T-helper 2 cell treated with Interferon-gamma antibody and Interleukin-4, amounts not matched to agents 5 μg/mL and 100 μg/mL, for 36 hours (primary cell): ENCODE data around the gene KIF1C.
"Not testable (repeated sequence)": the region's sequence is repeated elsewhere in the genome, so short reads cannot be mapped to it uniquely, and the experiment has no call there.

Experiments used
- DNase-seq: peaks from one replicate; pipeline ENCODE4 v3.0.0; 2021; ENCODE audit warnings: low spot score
- H3K27ac Mint-ChIP-seq: one replicate; pipeline ENCODE4 v1.8.0; 2021; ENCODE audit warnings: mild to moderate bottlenecking, mixed read lengths
- H3K27me3 Mint-ChIP-seq: one replicate; pipeline ENCODE4 v1.8.0; 2021; ENCODE audit warnings: low read depth, mixed read lengths
- H3K36me3 Mint-ChIP-seq: one replicate; pipeline ENCODE4 v1.8.0; 2021; ENCODE audit warnings: low read depth, mixed read lengths
- H3K4me1 Mint-ChIP-seq: one replicate; pipeline ENCODE4 v1.8.0; 2021; ENCODE audit warnings: low read depth, mixed read lengths
- H3K4me3 Mint-ChIP-seq: one replicate; pipeline ENCODE4 v1.8.0; 2022; ENCODE audit warnings: mild to moderate bottlenecking, moderate library complexity, mixed read lengths
- H3K9me3 Mint-ChIP-seq: one replicate; pipeline ENCODE4 v1.8.0; 2021; ENCODE audit warnings: mixed read lengths

KIF1C gene

DNA sequence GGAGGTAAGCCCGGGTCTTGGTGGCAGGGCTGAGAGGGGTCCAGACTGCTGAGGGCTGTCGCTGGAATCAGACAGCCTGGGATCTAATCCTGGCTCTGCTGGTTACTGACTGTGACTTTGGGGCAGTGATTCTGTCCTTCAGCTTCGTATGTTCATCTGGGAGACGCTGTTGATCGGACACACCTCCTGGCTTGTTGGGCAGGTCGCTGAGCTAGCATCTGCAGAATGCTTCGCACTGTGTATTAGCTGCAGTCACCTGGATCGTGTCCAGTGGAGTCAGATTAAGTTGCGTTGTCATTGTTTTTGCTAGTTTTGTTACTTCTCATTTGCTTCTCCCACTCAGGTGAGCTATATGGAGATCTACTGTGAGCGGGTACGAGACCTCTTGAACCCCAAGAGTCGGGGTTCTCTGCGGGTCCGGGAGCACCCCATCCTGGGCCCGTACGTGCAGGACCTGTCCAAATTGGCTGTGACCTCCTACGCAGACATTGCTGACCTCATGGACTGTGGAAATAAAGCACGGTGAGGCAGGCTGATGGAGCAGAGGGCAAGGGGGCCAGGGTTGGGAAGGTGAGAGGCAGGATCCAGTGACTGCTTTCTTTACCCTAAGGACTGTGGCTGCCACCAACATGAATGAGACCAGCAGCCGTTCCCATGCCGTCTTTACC lies 4.5 kb downstream of the KIF1C start:
- DNase-seq = no peak
- Mint-ChIP-seq H3K4me3 (no peak overlapping the region), H3K4me1 (peaks cover 10% of the 10 kb centered on the region), H3K27ac (no peak overlapping the region), H3K36me3 (peaks cover 39% of the 10 kb centered on the region), H3K9me3 (no peaks in the 10 kb centered on the region), H3K27me3 (no peaks in the 10 kb centered on the region)

GRCh38 chr17:5003214-5003867 lies 5.6 kb downstream of the KIF1C start:
- DNase-seq = no peak
- Mint-ChIP-seq H3K27ac (no peak overlapping the region), H3K27me3 (no peaks in the 10 kb centered on the region), H3K36me3 (peaks cover 45% of the 10 kb centered on the region), H3K9me3 (no peaks in the 10 kb centered on the region), H3K4me1 (peaks cover 10% of the 10 kb centered on the region), H3K4me3 (no peak overlapping the region)

GRCh38 chr17:5011928-5012327 lies 14.2 kb downstream of the KIF1C start:
- Mint-ChIP-seq H3K27me3 (no peaks in the 10 kb centered on the region), H3K27ac (peak overlapping the region; percentile 37), H3K9me3 (no peaks in the 10 kb centered on the region), H3K36me3 (peaks cover 37% of the 10 kb centered on the region), H3K4me3 (no peak overlapping the region), H3K4me1 (peaks cover 11% of the 10 kb centered on the region)
- peak; percentile 50 for DNase-seq

- Mint-ChIP-seq H3K9me3 (no peaks in the 10 kb centered on the region), H3K4me3 (no peak overlapping the region), H3K36me3 (peaks cover 34% of the 10 kb centered on the region), H3K27ac (no peak overlapping the region), H3K4me1 (peaks cover 15% of the 10 kb centered on the region), H3K27me3 (no peaks in the 10 kb centered on the region)
- no peak for DNase-seq
These were observed 16.6 kb downstream of the KIF1C start for GRCh38 chr17:5014357-5014756.

DNA sequence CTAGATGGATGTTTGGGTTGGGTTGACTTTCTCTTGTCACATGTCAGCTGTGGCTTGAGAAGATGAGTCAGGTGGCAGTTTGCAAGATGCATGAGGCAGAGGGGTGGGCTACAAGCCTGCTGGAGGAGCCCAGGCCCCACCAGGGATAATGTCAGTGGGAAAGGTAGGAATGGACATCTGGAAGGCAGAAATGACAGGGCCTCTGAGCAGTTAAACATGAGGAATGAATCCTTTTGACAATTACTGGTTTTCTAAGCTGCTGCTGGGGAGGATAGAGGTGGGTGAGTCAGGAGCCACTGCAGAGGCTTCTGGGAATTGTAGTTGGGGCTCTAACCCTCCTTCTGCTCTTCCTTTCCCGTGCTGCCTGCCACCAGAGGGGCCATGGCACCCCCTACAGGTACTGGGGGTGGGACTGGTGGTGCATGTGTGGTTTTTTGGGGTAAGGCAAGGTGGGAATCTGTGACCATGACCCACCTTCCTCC lies 21.8 kb downstream of the KIF1C start:
- Mint-ChIP-seq H3K27ac (peak overlapping the region; percentile 44), H3K4me3 (no peak overlapping the region), H3K27me3 (no peaks in the 10 kb centered on the region), H3K9me3 (no peaks in the 10 kb centered on the region), H3K36me3 (peaks cover 34% of the 10 kb centered on the region), H3K4me1 (peaks cover 6% of the 10 kb centered on the region)
- no peak for DNase-seq

- no peak overlapping the region for H3K4me3 Mint-ChIP-seq
- DNase-seq = no peak
- H3K27me3 Mint-ChIP-seq = no peaks in the 10 kb centered on the region
- peaks cover 6% of the 10 kb centered on the region for H3K4me1 Mint-ChIP-seq
- no peak overlapping the region for H3K27ac Mint-ChIP-seq
- H3K9me3 Mint-ChIP-seq = no peaks in the 10 kb centered on the region
- peaks cover 33% of the 10 kb centered on the region for H3K36me3 Mint-ChIP-seq
These were observed 22.8 kb downstream of the KIF1C start for GRCh38 chr17:5020502-5021023.

DNA sequence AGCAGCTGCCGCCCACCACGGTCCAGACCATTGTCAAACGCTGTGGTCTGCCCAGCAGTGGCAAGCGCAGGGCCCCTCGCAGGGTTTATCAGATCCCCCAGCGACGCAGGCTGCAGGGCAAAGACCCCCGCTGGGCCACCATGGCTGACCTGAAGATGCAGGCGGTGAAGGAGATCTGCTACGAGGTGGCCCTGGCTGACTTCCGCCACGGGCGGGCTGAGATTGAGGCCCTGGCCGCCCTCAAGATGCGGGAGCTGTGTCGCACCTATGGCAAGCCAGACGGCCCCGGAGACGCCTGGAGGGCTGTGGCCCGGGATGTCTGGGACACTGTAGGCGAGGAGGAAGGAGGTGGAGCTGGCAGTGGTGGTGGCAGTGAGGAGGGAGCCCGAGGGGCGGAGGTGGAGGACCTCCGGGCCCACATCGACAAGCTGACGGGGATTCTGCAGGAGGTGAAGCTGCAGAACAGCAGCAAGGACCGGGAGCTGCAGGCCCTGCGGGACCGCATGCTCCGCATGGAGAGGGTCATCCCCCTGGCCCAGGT lies 24.5 kb downstream of the KIF1C start:
- Mint-ChIP-seq H3K4me1 (peaks cover 5% of the 10 kb centered on the region), H3K4me3 (no peak overlapping the region), H3K27ac (no peak overlapping the region), H3K9me3 (no peaks in the 10 kb centered on the region), H3K27me3 (no peaks in the 10 kb centered on the region), H3K36me3 (peaks cover 27% of the 10 kb centered on the region)
- no peak for DNase-seq

GRCh38 chr17:5023588-5024147 lies 25.9 kb downstream of the KIF1C start:
- Mint-ChIP-seq H3K27me3 (no peaks in the 10 kb centered on the region), H3K4me1 (peaks cover 5% of the 10 kb centered on the region), H3K4me3 (no peak overlapping the region), H3K36me3 (peaks cover 25% of the 10 kb centered on the region), H3K9me3 (no peaks in the 10 kb centered on the region), H3K27ac (no peak overlapping the region)
- DNase-seq = no peak

DNA sequence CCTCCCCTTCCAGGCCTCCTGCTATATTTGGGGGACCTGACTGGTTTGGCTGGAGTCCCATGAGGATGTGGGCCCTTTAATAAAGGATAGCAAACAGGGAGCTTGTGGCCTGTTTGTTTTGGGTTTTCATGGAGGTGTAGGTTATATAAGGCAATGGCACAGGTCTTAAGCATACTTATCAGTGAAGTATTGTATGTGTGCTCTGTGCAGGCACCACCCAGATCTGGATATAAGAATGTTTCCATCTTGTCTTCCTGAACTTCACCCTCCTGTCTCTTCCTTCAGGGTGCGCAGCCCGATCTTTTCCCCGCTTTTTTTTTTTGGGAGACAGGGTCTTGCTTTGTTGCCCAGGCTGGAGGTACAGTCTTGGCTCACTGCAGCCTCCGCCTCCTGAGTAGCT lies 26.9 kb downstream of the KIF1C start:
- Mint-ChIP-seq H3K4me3 (no peak overlapping the region), H3K36me3 (peaks cover 22% of the 10 kb centered on the region), H3K27me3 (no peaks in the 10 kb centered on the region), H3K4me1 (peaks cover under 1% of the 10 kb centered on the region), H3K9me3 (no peaks in the 10 kb centered on the region), H3K27ac (no peak overlapping the region)
- no peak for DNase-seq

GRCh38 chr17:5027299-5027698 lies 29.5 kb downstream of the KIF1C start:
- Mint-ChIP-seq H3K4me1 (peaks cover 21% of the 10 kb centered on the region), H3K9me3 (no peaks in the 10 kb centered on the region), H3K27ac (no peak overlapping the region), H3K36me3 (peaks cover 7% of the 10 kb centered on the region), H3K27me3 (no peaks in the 10 kb centered on the region), H3K4me3 (no peak overlapping the region)
- no peak for DNase-seq

GRCh38 chr17:5027916-5028315 lies 30.2 kb downstream of the KIF1C start:
- Mint-ChIP-seq H3K4me3 (no peak overlapping the region), H3K9me3 (no peaks in the 10 kb centered on the region), H3K4me1 (peaks cover 22% of the 10 kb centered on the region), H3K27ac (no peak overlapping the region), H3K27me3 (no peaks in the 10 kb centered on the region), H3K36me3 (peaks cover 5% of the 10 kb centered on the region)
- no peak for DNase-seq

DNA sequence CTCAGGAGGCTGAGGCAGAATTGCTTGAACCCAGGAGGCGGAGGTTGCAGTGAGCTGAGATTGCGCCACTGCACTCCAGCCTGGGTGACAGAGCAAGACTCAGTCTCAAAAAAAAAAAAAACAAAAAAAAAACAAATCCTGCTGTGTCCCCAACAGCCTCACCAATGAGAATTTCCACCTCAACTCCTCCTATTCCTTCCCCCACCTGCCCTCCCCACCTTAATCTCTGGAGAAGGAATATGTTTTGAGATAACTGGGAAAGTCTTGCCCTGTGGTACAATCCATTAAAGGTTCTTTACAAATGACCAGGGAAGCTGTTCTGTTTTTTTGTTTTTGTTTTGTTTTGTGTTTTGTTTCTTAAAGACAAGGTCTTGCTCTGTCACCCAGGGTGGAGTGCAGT lies 32.4 kb downstream of the KIF1C start:
- H3K9me3 Mint-ChIP-seq, H3K36me3 Mint-ChIP-seq, DNase-seq, H3K27me3 Mint-ChIP-seq: not testable (repeated sequence)
- peak overlapping the region; percentile 89 for H3K27ac Mint-ChIP-seq
- peak overlapping the region; percentile 80 for H3K4me3 Mint-ChIP-seq
- H3K4me1 Mint-ChIP-seq = peaks cover 22% of the 10 kb centered on the region

DNA sequence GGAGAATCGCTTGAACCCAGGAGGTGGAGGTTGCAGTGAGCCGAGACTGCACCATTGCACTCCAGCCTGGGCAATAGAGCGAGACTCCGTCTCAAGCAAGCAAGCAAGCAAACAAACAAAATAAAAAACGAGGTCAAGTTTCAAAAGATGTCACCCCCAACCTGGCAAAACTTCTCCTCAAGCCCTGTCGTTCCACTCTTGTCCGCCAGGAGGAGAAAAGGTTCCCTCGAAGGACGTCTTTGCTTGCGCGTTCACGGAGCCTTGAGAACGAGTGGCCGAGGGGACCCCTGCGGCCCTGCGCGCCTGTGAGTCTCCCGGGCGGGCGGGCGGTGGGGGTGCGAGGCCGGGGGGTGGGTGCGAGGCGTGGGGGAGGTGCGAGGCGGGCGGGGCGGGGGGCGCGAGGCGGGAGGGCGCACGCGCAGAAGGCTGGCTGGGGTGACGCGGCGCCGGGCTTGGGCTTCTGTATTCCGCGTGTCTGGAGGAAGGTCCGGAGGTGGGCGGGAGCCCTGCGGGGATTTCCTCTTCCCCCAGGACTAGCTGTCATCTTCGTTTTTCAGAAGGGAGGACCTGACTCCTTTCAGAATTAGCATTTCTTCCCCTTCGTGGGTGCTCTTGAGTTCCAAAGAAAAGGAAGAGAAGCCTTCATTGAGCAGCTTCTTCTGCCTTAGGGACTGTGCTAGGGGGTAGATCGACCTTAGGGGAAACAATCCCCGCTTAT lies 33.8 kb downstream of the KIF1C start:
- H3K27me3 Mint-ChIP-seq = no peaks in the 10 kb centered on the region
- H3K4me1 Mint-ChIP-seq = peaks cover 22% of the 10 kb centered on the region
- H3K4me3 Mint-ChIP-seq = peak overlapping the region; percentile 80
- H3K36me3 Mint-ChIP-seq = no peaks in the 10 kb centered on the region
- DNase-seq = peak; percentile 85
- peak overlapping the region; percentile 89 for H3K27ac Mint-ChIP-seq
- H3K9me3 Mint-ChIP-seq = no peaks in the 10 kb centered on the region
